Measurements from ENCODE around the gene SLC10A7.

GRCh38 chr4:146458594-146458993 lies 63.1 kb downstream of the SLC10A7 start:
- TF ChIP-seq CTCF (conservative IDR thresholded peaks at IDR 0.05; ENCODE audit: low read depth, low read length) (no peak), EZH2 (IDR thresholded peaks at IDR 0.05; ENCODE audit: borderline replicate concordance, low read depth, low read length, poor library complexity, severe bottlenecking) (no peak)
